NCI-H748 treated with DMSO at 0.1 percent for 48 hours (cell line): ENCODE measurements around the gene KLHL22.
"Not testable (repeated sequence)": the region's sequence is repeated elsewhere in the genome, so short reads cannot be mapped to it uniquely, and the experiment has no call there.

ENCODE experiments used
- DNase-seq: peaks from one replicate; lab custom pipeline; 2025; lab: John Stamatoyannopoulos, UW

KLHL22 gene

DNA sequence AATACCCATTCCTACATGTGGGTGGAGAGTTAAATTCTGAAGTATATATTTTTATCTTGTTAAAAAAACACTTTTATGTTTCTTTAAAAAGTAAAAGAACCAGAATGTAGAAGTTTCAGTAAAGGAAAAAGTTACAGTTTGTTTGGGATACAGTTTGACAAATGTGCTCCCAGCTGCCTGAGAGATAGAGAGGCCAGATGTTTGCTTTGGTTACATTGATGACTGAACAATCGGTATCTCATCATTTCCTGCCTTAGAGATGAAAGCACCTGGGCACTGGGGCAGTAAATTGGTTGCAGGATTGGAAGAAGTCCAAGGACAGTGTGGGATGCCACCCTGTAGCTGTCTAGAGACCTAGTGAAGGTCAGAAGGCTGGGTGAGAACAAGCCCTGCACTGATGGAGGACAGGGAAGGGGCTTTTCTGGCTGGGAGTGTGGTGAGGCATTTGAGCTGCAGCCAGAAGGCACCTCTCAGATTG lies 28.4 kb upstream of the KLHL22 start:
- DNase-seq = no peak

DNA sequence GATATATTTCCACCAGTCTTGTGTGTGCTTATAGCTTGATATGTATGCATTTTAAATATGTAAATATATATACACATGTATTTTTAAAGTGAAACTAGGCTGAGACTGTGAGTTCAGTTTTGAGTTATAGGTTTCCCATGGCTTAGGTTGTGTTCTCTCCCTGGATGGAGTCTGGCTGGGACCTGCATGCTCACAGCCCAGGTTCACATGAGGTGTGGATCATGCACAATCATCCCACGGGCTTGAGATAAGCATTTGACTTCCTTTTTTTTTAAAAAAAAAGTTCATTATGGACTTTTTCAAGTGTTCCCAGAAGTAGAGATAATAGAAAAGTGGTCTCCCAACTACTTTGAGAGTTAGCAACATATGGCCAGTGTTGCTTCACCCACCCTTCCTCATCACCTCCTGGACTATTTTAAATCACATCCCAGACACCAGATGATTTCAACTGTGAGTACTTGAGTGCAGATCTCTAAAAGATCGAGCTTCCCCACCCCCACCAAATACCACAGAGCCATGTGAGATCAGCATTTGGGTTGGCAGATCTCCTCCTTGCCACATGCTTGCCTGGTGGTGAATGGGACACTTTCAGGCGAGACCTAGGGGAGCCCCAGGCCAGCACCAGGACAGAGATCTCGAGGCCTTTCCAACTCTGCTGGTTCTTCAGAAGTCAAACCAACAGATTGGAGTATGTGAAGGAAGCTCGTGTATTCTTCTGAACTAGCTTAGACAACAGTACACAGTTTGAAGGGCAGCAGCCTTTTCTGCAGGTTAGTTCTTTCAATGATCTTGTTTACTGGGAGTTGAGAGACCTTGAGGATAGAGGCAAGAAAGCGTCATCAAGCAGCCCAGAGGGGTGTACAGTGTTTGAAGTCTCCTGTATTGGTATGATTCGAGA lies 27.7 kb upstream of the KLHL22 start:
- no peak for DNase-seq

DNA sequence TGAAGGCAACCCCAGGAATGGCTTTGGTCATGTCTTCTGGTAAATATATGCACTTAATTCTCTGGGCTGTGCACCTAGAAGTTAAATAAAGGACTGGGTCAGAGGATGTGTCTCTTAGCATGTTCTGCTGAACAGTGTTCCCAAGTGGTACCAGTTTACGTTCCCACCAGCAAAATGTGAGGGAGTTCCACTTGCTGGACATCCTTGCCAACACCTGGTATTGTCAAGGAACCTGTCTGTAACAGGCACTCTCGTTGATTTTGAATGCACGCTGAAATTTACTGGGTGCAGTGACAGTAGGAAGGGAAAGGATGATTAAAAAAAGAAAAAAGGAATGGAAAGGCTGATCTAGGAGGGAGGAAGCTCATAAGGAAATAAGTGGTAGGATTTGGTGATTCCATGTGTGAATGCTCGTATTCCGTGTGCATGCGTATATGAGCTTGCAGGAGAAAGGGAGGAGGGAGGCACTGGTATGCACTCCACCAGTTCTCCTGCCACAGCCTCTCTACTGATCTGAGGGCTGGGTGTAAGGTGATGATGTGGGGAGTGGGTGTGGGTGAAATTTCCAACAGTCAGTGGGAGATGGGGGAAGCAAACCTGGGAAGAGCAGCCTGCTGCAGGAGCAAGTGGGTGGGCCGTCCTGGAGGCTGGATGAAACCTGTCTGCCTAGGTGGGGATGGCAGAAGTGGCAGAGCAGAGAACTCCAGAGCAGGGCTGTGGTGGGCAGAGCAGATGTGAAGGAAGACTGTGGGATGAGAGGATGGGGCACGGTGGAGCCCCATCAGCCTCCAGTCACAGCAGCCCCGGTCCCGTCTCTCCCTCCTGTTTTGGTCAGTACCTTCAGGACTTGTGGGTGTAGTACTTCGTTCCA lies 26.8 kb upstream of the KLHL22 start:
- no peak for DNase-seq

DNA sequence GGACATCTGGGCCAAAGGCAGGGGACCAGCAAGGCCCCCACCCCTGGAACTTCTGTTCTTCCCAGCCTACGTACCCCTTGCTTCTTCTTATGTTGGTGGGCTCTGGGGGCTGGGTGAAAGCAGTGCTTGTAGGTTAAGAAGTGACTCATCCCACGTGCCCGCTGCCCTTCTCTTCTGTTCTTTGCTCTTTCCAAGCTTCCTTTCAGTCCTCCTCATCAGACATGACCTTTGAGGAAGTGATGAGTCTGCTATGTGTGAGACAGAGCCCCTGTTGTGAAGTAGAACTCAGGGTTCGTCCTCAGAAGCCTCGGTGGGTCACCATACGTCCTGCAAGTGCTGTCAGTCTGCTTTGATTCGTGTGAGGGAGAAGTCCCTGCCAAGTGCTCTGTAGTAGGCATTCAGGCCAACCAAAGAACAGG lies 24.5 kb upstream of the KLHL22 start:
- DNase-seq = no peak

DNA sequence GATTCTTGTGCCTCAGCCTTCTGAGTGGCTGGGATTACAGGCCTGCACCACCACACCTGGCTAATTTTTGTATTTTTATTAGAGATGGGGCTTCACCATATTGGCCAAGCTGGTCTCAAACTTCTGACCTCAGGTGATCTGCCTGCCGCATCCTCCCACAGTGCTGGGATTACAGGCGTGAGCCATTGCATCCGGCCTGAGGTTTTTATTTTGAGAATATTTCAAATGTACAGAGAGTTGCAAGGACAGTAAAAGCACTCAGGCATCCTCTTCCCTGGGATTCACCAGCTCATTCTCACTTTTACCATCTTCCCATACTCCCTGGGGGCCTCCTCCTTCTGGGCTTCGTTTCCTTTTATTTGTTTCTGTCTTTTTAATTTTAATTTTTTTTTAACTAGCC lies 24.0 kb upstream of the KLHL22 start:
- no peak for DNase-seq

DNA sequence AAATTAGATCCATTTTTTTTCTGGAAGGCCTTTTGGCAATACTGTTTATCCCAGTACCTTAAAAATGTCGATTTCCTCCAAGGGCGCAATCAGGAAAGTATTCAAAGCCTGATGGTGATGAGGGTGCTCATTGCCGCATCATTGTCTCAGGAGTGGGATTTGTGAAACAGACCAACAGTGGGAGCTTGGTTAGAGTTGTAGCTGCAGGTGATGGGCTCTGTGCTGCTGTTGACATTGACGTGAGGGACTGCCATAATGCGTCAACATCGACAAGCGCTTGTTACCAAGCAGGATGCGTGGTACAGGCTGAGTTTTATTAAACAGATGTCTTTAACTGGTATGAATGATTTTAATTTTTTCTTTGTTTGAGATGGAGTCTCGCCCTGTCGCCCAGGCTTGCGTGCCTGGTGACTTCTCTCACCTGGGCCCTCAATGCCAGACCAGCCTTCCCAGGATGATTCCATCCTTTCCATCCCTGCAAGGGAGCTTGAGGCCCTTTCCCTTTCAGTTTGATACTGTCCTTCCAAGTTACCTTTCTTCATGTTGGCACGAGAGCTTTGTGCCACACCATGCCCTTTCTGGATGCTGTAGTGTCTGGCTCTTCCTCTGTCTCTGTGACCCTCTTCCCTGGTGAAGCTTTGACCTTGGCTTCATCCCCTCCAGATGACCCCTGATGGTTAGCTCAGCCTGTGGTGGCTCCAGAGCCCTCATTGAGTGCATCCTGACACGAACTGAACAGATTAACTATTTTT lies 22.4 kb upstream of the KLHL22 start:
- no peak for DNase-seq

DNA sequence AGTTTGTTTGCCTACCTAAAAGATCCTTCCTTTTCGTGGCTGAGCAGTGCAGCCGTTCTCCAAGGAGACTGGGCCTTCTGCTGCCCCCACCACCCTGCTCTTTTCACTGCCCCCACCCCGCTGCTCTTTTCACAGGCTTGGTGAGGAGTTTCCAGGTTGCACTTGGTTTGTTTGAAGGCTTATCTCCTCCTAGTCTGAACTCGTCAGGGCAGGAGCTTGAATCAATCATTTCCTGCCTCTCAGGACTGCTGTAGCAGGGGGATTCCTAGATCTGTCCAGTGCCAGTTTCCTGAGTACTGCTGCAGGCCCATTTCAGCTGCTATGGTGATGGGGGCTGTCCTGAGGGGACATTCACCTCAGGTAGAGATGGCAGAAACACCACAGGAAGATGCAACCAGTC lies 21.8 kb upstream of the KLHL22 start:
- no peak for DNase-seq

DNA sequence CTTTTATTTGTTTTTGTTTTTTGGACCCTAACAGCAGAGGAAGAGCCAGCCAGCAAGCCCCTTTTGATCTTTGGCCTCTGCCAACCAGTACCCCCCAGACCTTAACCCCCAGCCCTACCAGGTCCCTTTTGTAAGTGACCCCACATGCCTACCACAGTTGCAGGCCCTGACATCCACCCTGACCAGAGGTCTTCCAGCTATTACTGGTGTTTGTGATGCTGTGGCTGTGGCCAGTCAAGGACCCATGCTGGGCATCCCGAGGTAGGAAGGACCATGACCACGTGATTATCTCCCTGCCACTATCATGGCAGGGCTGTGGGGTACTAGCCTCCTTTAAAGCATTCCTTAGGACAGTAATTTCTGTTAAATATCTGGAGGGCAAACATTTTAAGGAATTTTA lies 20.8 kb upstream of the KLHL22 start:
- DNase-seq = no peak

DNA sequence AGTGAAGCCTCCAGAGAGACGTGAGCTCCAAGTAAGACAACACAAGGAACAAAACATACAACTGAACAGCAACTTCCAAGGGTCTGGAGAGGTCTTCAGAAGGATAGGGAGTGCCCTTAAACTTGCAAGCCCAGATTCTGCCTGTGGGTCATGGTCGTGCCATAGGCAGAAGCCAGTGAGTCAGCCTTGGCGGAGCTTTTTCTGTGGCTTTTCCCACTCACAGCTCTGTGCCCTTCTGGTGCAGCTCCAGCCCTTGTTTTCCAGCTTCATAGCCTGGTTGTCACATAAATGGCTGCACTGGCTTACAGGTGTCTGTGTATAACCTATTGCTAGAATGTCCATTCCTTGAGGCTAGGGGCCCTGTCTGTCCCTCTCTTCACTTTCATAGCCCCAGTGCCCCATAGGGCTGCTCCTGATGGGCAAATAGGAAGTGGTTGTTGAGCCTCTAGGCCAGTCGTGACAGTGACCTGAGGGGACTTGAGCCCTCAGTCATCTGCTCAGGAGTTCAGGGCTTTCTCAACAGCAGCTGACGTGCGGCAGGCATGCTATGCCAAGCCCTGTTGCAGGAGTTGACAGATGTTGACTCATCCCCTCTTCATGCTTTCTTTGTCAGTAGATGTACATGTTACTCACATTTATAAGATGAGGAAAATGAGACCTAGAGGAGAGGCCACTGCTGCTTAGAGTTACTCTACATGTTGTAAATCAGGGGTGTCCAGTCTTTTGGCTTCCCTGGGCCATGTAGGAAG lies 19.2 kb upstream of the KLHL22 start:
- no peak for DNase-seq

DNA sequence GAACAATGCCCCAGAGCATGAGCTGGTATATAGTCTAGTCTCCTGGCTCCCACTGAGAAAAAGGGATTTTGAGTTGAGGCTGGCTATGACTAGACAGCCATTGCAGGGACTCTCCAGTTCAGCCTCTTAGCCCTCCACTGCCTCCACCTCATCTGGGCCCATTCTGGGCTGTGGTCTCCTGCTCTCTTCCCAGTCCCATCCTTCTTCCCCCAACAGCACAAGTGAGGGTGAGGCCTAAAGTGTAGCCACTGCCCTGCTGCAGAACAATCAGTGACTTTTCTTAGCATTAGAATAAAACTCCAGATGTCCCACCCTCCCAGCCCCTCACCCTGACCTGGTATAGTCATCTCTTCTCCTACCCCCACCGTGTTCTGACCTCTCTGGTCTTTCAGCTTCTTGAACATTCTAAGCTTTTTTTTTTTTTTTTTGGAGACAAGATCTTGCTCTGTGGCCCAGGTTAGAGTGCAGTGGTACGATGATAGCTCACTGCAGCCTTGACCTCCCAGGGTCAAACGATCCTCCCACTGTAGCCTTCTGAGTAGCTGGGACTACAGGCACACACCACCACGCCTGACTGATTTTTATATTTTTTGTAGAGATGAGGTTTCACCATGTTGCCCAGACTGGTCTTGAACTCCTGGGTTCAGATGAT lies 16.1 kb upstream of the KLHL22 start:
- DNase-seq = no peak

DNA sequence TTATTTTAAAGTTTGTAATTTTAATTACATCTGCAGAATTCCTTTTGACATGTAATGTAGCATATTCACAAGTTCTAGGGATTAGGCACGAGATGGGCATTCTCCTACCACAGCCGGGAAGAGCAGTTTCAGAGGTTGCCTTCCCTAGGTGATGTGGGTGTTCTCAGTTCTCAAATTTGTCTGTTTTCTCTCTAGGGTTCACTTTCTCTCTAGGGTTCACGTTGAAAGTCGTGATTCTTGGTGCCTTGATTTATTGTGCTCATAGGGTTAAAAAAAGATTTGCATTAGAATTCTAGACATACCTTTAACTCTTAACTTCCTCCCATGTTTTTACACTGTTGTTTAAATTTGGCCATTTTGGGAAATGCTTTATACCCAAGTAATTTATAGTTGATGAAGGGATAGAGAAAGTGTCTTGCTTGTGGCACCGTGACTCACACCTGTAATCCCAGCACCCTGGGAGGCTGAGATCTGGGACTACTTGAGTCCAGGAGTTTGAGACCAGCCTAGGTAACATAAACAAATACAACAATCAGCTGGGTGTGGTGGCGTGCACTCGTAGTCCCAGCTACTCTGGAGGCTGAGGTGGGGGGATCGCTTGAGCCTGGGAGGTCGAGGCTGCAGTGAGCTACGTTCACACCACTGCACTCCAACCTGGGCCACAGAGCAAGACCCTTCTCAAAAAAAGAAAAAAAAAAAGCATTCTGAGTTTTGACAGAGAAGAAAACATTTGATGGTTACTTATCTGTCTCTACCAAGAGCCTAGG lies 15.4 kb upstream of the KLHL22 start:
- DNase-seq = no peak

DNA sequence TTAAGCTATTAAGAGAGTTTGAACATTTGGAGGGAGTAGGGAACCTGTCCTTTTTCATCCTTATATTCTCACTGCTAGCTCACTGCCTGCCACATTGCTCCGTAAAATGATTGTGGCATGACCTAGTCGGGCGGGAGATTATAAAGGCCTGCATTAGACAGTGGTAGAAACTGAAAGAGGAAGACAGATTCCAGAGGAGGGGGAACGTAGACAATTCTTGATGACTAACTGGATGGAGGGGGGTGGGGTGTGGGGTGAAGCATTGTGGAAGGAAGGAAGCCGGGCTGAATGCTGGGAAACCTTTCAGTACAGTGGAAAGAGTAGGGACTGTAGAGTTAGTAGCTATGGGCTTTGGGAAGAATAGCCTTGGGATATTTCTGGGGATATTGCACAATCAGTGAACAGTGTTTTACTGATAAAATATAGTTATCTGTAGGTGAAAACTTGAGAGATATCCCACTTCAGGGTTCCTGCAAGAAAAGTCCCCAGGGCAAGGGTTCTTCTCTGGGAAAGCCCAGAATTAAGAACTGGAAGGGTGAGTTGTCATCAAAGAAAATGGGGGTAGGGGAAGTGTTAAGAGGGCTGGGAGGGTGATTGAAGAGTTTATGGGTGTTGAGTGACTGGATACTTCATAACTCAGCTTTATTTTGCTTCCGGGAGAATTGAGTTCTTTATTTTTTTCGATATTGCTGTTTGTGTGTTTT lies 13.9 kb upstream of the KLHL22 start:
- DNase-seq = no peak

DNA sequence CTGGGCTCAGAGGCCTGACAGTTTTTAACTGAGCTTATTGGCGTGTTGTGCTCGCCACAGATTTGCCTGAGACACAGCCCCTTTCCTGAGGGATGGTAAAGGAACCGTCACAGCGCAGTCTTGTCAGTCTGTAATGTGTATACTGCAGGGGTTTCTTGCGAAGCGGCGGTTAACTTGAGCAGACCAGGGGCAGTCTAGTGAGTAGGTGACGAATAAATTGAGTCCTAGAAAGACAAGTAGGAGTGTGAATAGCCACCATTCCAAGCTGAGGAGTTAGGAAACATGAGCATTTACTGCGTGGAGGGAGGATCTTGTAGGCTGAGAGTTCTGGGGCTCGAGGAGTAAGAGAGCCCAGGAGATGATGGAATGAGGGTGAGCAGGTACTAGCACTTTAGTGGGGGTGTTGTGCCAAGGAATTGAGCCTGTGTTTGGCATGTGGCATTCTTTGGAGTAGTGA lies 13.2 kb upstream of the KLHL22 start:
- no peak for DNase-seq

DNA sequence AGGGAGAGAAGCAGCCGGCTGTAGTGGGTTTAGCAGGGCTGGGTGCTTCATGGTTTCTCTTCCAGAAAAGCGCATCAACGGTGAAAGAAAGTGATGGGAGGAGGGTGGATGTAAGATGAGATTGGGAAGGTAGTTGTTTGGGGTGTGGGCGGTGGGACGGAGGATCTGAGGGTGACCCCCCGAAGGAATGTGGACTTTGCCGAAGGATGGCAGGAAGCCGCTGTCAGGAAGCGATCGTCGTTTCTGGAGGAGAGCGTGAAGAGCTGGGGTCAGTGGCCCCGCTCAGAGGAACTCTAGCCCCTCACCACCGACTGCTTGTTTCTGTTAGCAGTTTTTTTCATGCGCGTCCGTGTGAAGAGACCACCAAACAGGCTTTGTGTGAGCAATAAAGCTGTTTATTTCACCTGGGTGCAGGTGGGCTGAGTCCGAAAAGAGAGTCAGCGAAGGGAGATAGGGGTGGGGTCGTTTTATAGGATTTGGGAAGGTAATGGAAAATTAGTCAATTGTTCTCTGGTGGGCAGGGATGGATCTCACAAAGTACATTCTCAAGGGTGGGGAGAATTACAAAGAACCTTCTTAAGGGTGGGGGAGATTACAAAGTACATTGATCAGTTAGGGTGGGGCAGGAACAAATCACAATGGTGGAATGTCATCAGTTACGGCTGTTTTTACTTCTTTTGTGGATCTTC lies 12.6 kb upstream of the KLHL22 start:
- DNase-seq = not testable (repeated sequence)

DNA sequence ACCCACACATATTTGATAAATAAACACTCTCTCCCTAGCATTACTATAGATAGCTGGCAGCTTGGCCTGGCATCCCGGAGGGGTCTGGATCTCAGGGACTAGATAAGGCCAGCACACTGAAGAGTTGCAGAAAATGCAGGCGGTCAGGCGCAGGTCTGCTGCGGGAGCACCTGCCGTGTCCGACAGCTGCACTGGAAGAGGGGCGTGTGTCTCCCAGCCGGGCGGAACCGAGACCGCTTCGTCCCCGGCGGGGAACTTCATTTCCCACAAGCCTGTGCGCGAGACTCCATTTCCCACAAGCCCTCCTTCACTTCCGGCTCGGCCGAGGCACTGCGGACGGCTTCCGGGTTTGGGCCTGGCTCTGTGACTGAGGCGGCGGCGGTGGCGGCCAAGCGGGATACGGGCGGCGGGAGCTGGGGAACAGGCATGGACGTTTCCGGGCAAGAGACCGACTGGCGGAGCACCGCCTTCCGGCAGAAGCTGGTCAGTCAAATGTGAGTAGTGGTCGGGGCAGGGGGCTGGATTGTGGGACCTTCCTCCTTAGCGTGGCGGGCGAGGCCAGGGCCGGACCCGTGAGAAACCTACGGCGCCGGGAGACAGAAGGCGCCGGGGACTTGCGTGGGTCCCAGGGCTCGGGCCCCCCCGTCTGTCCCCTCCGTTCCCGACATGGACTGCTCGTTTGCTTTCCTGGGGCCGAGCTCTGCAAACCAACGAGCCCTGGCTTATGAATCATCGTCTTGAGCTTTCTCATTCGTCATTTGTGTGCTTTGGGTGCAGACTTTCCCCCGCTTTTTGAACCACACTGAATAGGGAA lies 11.9 kb upstream of the KLHL22 start, which contains the start of gene MED15:
TSS of gene MED15 (plus strand) at position 358 of the 814 bp plus-strand sequence. CDS start at position 427, 69 bp downstream.
- peak; percentile 36 for DNase-seq

DNA sequence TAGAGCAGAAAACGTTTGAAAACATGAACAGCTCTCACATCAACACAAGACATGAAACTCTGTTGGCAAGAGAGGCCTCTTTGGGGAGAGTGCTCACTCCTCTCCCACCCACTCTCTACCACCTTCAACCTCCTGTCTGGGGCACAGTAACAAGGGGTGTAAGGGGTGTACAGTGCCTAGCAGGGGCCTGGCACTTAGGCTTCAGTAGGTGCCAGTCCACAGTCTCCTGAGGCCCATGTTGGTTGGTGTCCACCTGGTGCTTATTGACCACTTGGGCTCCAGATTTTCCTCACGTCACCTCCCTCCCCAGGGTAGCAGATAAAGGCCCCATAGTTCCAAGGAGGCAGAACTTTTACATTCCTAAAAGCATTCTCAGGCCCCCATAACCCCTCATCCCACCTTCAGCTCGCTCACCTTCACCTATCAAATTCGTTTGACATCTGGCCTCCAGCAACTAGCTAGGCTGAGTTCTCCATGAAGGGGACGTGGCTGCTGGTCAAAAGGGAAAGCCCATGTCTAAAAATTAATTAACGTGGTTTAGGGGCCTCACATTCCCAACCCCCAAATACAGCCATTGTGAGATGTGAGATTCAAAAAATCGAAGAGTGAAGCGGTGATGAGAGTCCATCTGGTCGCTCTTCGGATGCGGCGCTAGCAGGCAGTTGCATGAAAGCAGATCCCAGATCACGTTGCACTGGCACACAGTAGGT lies 11.1 kb upstream of the KLHL22 start:
- DNase-seq = no peak

DNA sequence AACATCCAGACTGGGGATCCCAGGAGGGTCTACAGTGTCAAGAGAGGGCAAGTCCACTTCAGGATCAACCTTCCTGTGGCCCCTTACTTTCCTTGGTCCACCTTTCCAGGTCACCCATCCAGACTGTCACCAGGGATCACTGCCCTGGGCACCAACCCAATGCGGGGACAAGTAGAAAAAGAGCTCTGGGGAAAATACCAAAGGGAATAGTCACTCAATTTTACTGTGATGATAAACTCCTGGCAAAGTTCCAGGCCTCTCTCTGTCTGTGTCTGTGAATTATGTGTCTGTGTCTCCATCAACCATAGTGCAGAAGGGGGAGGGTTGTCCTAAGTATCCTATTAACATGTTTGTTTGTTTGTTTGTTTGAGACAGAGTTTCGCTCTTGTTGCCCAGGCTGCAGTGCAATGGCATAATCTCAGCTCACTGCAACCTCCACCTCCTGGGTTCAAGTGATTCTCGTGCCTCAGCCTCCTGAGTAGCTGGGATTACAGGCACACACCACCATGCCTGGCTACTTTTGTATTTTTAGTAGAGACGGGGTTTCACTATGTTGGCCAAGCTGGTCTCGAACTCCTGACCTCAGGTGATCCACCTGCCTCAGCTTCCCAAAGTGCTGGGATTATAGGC lies 8.8 kb upstream of the KLHL22 start:
- not testable (repeated sequence) for DNase-seq
